GM19238 (cell line): ENCODE results near the gene IL17B.
A peak's percentile ranks its signal among the peaks of the same experiment; 100 is the strongest.

Source experiments
- DNase-seq: peaks from one replicate; pipeline ENCODE4 v3.0.0; 2011; ENCODE audit warnings: low spot score; ENCODE audit not compliant: insufficient read length

Gene IL17B

DNA sequence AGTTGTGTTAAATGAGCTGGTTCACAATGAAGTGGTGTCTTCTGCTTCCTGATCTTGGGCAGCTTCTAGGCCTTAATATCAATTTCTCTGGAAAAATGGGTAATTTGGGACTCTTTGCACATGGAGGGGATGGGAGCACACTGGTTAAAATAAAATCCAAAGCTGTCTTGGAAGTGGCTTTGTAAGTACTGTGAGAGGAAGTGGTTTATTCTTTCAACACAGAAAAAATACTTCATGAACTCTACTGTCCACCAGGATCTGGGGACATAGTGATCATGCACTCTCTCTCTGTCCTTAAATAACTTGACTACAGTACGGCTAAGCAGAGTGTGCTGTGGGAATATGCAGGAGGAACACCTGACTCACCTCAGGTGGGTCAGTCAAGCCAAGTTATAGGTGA lies 18.8 kb downstream of the IL17B start:
- no peak for DNase-seq

GRCh38 chr5:149358868-149359495 lies 20.1 kb downstream of the IL17B start:
- DNase-seq: no peak

GRCh38 chr5:149358294-149358651 lies 20.8 kb downstream of the IL17B start:
- no peak for DNase-seq

DNA sequence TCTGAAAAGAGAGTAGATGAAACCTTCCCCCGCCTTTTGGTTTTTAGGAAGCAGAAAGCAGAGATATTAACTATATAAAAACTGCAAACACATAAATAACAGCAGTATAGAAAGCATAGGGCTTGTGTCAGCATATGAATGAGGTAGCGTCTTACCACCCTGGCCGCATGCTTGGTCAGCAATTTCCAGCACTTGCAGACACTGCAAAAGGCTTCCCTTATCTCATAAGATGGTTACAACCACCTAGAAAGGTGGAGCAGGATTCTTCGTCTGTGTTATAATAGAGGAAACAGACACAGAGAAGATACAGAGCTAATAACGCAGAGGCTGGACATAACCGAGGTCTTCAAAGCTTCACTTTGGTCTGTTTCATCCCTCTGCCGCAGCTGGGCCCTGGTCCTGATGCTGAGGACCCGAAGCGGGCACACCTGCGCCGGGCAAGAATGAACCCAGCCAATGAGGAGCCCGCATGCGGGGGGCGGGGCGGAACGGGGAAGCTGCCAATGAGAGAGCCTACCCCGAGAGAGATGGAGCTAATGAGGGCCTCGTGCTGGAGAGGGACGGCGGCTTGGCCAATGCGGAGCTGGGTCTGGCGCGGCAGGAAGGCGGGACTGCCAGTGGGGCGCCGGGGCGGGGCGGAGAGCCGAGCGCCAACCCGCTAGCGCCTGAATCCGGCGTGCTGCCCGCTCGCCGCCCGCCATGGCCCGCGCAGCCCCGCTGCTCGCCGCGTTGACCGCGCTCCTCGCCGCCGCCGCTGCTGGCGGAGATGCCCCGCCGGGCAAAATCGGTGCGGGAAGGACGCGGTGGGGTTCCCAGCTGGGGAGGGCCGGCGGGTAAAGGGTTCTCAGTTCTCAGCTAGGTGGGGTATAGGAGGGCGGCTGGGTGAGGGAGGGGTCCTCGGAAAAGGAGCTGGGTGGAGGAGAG lies 21.5 kb downstream of the IL17B start, which contains the start of gene PCYOX1L:
Gene PCYOX1L, plus strand, starts transcription at position 677 of the 924 bp plus-strand sequence. Its CDS starts 23 bp downstream, at position 700.
- peak; percentile 95 for DNase-seq

DNA sequence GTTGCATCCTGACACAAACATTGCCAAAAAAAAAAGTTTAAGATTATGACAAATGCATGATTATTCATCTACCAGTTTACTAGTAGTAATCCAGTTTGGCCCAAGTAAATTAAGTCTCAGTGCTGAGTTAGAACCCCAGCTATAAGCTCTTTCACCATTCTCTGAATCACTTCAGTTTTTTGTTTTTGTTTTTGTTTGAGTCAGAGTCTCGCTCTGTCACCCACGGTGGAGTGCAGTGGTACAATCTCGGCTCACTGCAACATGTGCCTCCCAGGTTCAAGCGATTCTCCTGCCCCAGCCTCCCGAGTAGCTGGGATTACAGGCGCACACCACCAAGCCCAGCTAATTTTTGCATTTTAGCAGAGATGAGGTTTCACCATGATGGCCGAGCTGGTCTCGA lies 22.7 kb downstream of the IL17B start:
- no peak for DNase-seq

DNA sequence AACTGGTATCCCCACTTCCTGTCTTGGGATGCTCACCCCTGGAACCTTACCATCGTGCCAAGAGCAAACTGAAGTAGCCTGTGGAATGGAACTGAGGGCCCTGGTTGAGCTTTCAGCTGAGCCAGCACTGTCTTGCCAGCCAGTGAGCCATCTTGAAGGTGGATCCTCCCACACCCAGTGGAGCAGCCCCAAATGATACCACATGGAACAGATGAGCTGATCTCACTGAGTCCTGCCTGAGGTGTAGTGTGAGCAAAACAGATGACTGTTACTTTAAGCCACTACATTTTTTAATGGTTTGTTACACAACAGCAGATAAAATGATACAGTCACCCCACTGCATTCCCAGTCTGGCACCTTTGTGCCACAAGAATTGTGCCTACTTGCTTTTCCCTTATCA lies 23.4 kb downstream of the IL17B start:
- DNase-seq: no peak

DNA sequence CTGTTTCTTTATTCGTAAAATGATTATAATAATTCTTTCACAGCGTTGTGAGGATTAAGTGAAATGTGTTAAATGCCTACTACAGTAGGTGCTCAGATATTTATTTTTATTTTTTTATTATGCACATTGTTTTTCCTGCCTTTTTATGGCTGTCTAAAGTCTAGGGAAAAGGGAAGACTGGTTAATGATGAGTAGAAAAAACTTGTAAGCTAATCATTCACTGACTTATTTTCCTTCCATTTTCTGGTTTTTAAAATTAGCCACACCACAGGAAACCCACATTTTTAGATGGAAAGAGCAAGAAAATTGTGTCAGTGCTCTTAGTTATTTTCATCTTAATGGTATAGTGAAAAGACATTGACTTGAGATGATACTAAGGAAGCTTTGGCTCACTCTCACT lies 25.2 kb downstream of the IL17B start:
- no peak for DNase-seq

DNA sequence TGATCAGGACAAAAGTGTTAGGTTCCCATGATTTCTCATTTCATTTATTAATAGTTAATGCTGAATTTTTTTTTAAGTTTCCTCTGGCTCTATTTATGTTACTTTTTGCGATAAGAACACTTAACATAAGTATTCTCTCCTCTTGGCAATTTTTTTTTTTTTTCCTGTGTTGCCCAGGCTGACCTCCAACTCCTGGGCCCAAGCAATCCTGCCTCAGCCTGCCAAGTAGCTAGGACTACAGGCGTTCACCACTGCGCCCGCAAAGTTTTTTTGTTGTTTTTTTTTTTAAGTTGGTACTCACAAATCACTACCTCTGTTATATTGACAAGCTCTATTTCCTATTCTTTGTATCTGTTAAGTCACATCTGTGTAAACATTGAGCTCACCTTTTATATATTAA lies 26.9 kb downstream of the IL17B start:
- DNase-seq: no peak

DNA sequence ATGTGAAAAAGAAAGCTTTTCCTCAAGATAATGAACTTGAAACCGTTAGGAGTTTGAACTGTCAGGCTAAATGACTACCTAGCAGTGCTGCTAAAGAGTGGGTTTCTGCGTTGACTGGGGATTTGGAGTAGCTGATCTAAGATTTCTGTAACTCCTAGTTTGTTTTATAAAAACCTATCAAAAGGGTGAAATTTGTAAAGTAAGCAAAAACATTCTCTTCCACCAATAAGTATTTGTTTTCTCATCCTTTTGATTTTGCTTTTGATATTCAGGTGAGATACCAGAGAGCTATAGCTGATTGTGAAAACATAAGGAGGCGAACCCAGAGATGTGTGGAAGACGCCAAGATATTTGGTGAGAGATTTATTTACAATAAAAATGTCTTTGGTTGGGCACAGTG lies 29.7 kb downstream of the IL17B start:
- DNase-seq: no peak

DNA sequence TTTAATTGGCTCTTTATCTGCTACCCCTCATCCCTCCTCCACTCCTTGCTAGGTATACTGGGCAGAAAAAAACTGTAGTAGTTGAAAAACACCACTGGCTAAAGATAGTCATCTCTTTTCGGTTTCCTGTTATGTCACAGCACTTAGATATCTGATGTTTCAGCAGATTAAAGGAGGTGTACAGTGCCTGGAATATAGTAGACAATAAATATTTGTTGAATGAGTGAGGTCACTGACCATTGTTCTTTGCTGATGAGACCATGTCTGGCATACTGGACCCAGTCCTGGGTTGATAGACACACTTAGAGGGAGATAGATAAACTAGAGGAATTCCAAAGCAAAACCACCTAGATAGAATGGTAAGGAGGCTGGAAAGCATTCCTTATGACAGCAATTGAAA lies 30.6 kb downstream of the IL17B start:
- DNase-seq: no peak

GRCh38 chr5:149345892-149346222 lies 33.2 kb downstream of the IL17B start:
- DNase-seq: no peak

DNA sequence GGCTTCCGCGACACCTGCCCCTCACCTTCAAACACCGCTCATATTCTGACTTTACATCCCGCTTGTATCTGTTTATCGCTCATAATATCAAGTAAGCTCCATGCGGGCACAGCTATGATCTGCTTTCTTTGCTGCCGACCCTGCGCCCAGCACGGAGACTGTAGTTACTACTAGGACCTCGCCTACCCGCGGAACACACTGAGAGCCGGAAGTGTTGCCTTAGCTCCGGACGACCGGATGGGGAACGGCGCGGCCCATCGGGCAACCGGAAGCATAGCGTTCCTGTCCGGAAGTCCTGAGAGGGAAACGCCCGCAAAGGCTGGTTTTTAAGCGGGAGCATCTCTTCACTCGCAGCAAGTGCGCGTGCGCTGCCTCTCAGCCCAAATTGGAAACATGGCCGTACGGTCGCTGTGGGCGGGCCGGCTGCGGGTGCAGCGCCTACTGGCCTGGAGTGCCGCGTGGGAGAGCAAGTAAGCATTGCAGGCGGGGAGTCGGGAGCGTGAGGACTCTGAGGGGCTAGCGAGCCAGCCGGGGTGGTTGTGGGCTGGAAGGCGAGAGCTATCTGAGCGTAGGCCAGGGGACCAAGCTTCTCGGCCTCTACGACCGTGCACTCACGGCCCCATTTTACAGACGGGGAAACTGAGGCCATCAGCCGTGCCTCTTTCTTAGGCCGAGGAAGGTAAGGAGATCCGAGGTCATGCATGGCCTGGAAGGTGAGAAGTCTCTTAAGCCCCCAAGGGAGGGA lies 33.8 kb downstream of the IL17B start, which contains the start of gene GRPEL2:
Gene GRPEL2, plus strand, starts transcription at position 353 of the 745 bp plus-strand sequence. Its CDS starts 41 bp downstream, at position 394.
- DNase-seq: peak; percentile 90

DNA sequence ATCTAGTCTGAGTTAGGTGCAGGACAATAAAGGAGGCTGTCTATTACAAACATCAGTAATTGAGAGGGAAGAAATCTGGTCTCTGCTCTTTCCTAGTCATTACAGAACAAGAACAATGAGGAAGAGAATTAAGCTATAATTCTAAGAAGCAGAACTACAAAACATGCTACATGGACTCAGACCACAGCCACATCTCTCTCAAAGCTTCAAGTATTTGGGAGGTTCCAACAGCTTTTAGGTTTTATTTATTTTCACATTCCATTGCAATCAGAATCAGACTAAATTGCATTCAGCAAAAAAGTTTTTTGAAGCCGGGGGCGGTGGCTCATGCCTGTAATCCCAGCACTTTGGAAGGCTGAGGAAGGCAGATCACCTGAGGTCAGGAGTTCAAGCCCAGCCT lies 34.9 kb downstream of the IL17B start:
- DNase-seq: no peak

- no peak for DNase-seq
These were observed 37.2 kb downstream of the IL17B start for GRCh38 chr5:149341876-149342275.

- DNase-seq: no peak
These were observed 38.2 kb downstream of the IL17B start for GRCh38 chr5:149340920-149341319.

DNA sequence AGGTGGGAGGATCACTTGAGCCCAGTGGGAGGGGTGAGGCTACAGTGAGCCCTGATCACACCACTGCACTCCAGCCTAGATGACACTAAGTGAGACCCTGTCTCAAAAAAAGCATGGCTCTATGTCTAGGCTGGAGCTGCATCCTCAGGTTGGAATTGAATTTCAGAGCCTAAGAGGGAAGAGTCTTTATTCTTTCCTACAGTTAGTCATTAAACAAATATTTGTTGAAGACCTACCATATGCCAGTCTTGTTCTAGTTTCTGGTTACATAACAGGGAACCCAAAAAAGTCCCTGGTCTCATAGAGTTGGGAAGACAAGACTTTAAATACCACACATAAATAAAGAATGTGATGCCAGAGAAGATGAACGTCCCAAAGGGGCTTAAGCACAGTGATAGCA lies 40.7 kb downstream of the IL17B start:
- DNase-seq: no peak

DNA sequence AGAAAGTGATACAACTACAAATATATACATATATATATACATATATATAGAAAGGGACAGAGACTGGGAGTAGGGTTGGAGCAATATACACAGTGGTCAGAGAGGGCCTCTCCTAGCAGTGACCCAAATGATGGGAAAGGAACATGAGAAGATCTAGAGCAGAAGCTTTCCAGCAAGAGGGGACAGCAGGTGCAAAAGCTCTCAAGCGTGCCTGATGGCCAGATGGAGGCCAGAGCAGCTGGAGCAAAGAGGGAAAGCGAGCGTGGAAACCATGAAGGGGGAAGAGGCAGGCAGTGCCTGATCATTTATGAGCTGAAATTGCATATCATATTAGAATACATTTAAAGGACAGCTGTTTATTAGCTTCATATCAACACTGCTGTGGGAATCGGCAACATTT lies 41.4 kb downstream of the IL17B start:
- no peak for DNase-seq

GRCh38 chr5:149333711-149334443 lies 45.2 kb downstream of the IL17B start:
- no peak for DNase-seq

- no peak for DNase-seq
These were observed 50.9 kb downstream of the IL17B start for GRCh38 chr5:149328177-149328576.

- no peak for DNase-seq
These were observed 52.5 kb downstream of the IL17B start for GRCh38 chr5:149326611-149327010.

DNA sequence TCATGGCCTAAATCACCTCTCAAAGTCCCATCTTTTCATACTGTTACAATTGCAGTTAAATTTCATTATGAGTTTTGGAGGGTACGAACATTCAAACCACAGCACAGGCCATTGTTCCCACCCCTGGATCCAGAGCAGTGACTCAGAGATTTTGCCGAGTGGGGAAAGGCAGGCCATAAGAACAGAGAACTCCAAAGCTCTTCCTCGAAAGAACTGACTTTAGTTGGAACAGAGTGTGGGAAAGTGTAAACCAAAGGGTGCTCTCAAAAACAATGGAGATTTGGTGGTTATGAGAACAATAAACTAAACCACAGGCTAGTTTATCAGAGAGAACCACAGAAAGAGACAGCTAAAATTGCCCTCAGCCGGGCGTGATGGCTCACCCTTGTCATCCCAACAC lies 53.2 kb downstream of the IL17B start:
- DNase-seq: no peak
